UCSD-AML1 (cell line): Measurements from ENCODE around the gene ZNF75A.
"Not testable (repeated sequence)": the region's sequence is repeated elsewhere in the genome, so short reads cannot be mapped to it uniquely, and the experiment has no call there.

ENCODE experiments used
- DNase-seq: peaks from one replicate; lab custom pipeline; 2025; ENCODE audit not compliant: unreplicated experiment; lab: John Stamatoyannopoulos, UW

Gene ZNF75A

GRCh38 chr16:3305109-3306068 is at the start of gene ZNF75A, which contains the start of gene TIGD7:
Gene ZNF75A, plus strand, starts transcription at chr16:3305497. Its CDS starts 2,932 bp downstream, at chr16:3308429.
Gene TIGD7, minus strand, starts transcription at chr16:3305430. Its CDS starts 4,816 bp downstream, at chr16:3300614.
- peak; percentile 83 for DNase-seq

- DNase-seq, result peak; percentile 33
These were observed 49.0 kb upstream of the ZNF75A start, which contains the start of gene MEFV for GRCh38 chr16:3256146-3256865. Gene MEFV, minus strand, starts transcription at chr16:3256633. Its CDS starts 46 bp downstream, at chr16:3256587.

- no peak for DNase-seq
These were observed 48.3 kb upstream of the ZNF75A start for GRCh38 chr16:3256866-3257465.

- DNase-seq, result no peak
These were observed 45.5 kb upstream of the ZNF75A start for GRCh38 chr16:3259836-3260235.

GRCh38 chr16:3262517-3262916 is 42.8 kb upstream of the ZNF75A start:
- DNase-seq, result no peak

GRCh38 chr16:3264137-3265036 is 40.9 kb upstream of the ZNF75A start:
- peak; percentile 98 for DNase-seq

- peak; percentile 54 for DNase-seq
These were observed 38.3 kb upstream of the ZNF75A start for GRCh38 chr16:3266873-3267537.

- no peak for DNase-seq
These were observed 37.0 kb upstream of the ZNF75A start for GRCh38 chr16:3268294-3268693.

- not testable (repeated sequence) for DNase-seq
These were observed 34.6 kb upstream of the ZNF75A start for GRCh38 chr16:3270718-3271117.

- DNase-seq, result not testable (repeated sequence)
These were observed 34.0 kb upstream of the ZNF75A start for GRCh38 chr16:3271281-3271680.

GRCh38 chr16:3274490-3274889 is 30.8 kb upstream of the ZNF75A start:
- DNase-seq, result no peak

GRCh38 chr16:3274947-3275346 is 30.4 kb upstream of the ZNF75A start:
- no peak for DNase-seq

- DNase-seq, result no peak
These were observed 28.6 kb upstream of the ZNF75A start for GRCh38 chr16:3276679-3277078.

- DNase-seq, result no peak
These were observed 24.0 kb upstream of the ZNF75A start for GRCh38 chr16:3281222-3281820.

GRCh38 chr16:3282103-3282729 is 23.1 kb upstream of the ZNF75A start:
- DNase-seq, result no peak

- DNase-seq, result peak; percentile 94
These were observed 22.4 kb upstream of the ZNF75A start, which contains the start of gene ZNF263 for GRCh38 chr16:3282730-3283542. Gene ZNF263, plus strand, starts transcription at chr16:3283491. Its CDS starts 328 bp downstream, at chr16:3283819.

GRCh38 chr16:3283543-3284447 is 21.5 kb upstream of the ZNF75A start:
- no peak for DNase-seq
